CD14-positive monocyte (primary cell): ENCODE results near the gene MID1IP1. TPM values are rescaled to one million over a fixed set of nuclear protein-coding genes. Genes with fewer than 3 reads are reported as not detected.

Experiments used
- DNase-seq, 3 donors: peaks; one replicate each; pipeline ENCODE4 v3.0.0-alpha.2; 2011 to 2022
- H2AFZ ChIP-seq: 2 replicates; pipeline ENCODE4 v1.6.0; 2012; ENCODE audit warnings: mild to moderate bottlenecking, low read depth, low read length, inconsistent platforms; ENCODE audit not compliant: insufficient read depth, poor library complexity, severe bottlenecking
- H3K27ac ChIP-seq, 2 donors: 1 replicate in 1 of 2; 2 replicates in 1 of 2; pipeline ENCODE4 v1.5.1; 2012 to 2013; ENCODE audit warnings: low read length in 2 of 2, control low read depth in 1 of 2, inconsistent platforms in 1 of 2, low read depth in 1 of 2, mild to moderate bottlenecking in 1 of 2
- H3K27me3 ChIP-seq, 2 donors: one replicate each; pipeline versions ENCODE4 v1.6.0 to v1.6.1; 2011 to 2013; ENCODE audit warnings: low read length in 2 of 2; ENCODE audit not compliant: control insufficient read depth in 2 of 2, insufficient read depth in 2 of 2
- H3K36me3 ChIP-seq, 2 donors: replicated peaks in 1 of 2; 1 replicate in 1 of 2; 2 replicates in 1 of 2; pipeline versions ENCODE4 v1.5.1 to v1.6.1; 2012 to 2013; ENCODE audit warnings: low read length in 2 of 2, control low read depth in 1 of 2, inconsistent platforms in 1 of 2, mild to moderate bottlenecking in 1 of 2; ENCODE audit not compliant: insufficient read depth in 2 of 2, control insufficient read depth in 1 of 2
- H3K4me1 ChIP-seq, 2 donors: 1 replicate in 1 of 2; 2 replicates in 1 of 2; pipeline versions ENCODE4 v1.5.1 to v1.6.1; 2012 to 2013; ENCODE audit warnings: low read length in 2 of 2, control low read depth in 1 of 2, inconsistent platforms in 1 of 2, mild to moderate bottlenecking in 1 of 2, moderate library complexity in 1 of 2; ENCODE audit not compliant: insufficient read depth in 2 of 2, control insufficient read depth in 1 of 2
- H3K4me2 ChIP-seq: replicated peaks from 2 replicates; pipeline ENCODE3; 2012; ENCODE audit warnings: low read length, moderate library complexity, mild to moderate bottlenecking; ENCODE audit not compliant: poor library complexity, severe bottlenecking; ENCODE audit errors: extremely low read depth
- H3K4me3 ChIP-seq, 3 experiments: fragments of 200-600 bp in 1 of 3; sonication (generic) in 1 of 3; replicated peaks in 1 of 3; 1 replicate in 2 of 3; 2 replicates in 1 of 3; pipeline ENCODE4 v1.5.1; 2011 to 2013; ENCODE audit warnings: low read length in 3 of 3, mild to moderate bottlenecking in 3 of 3, control low read depth in 2 of 3, low read depth in 2 of 3, inconsistent platforms in 1 of 3, moderate library complexity in 1 of 3
- H3K79me2 ChIP-seq: 2 replicates; pipeline ENCODE4 v1.6.0; 2012; ENCODE audit warnings: mild to moderate bottlenecking, control low read depth, inconsistent platforms, low read length, moderate library complexity; ENCODE audit not compliant: insufficient read depth
- H3K9ac ChIP-seq: 2 replicates; pipeline ENCODE4 v1.6.0; 2017; ENCODE audit warnings: low read length, mild to moderate bottlenecking; ENCODE audit not compliant: insufficient read depth, poor library complexity, severe bottlenecking
- H3K9me3 ChIP-seq, 2 donors: replicated peaks in 1 of 2; 1 replicate in 1 of 2; 2 replicates in 1 of 2; pipeline versions ENCODE4 v1.5.1 to v1.6.1; 2012 to 2013; ENCODE audit warnings: low read length in 2 of 2, control low read depth in 1 of 2; ENCODE audit not compliant: control insufficient read depth in 1 of 2, insufficient read depth in 1 of 2
- H4K20me1 ChIP-seq: 2 replicates; pipeline ENCODE4 v1.6.0; 2012; ENCODE audit warnings: mild to moderate bottlenecking, low read length, control low read depth, moderate library complexity; ENCODE audit not compliant: insufficient read depth
- H3K27ac Mint-ChIP-seq, 7 donors: one replicate each; pipeline ENCODE4 v1.8.0; 2020; ENCODE audit warnings: mild to moderate bottlenecking in 7 of 7, mixed read lengths in 7 of 7, moderate library complexity in 6 of 7, inconsistent platforms in 2 of 7
- H3K27me3 Mint-ChIP-seq, 3 donors: one replicate each; pipeline ENCODE4 v1.8.0; 2021 to 2022; ENCODE audit warnings: low read depth in 3 of 3, mild to moderate bottlenecking in 3 of 3, mixed read lengths in 3 of 3, moderate library complexity in 3 of 3, inconsistent platforms in 1 of 3
- H3K36me3 Mint-ChIP-seq, 2 donors: one replicate each; pipeline ENCODE4 v1.8.0; 2020; ENCODE audit warnings: mixed read lengths in 2 of 2, inconsistent platforms in 1 of 2, mild to moderate bottlenecking in 1 of 2
- H3K4me1 Mint-ChIP-seq: one replicate; pipeline ENCODE4 v1.8.0; 2020; ENCODE audit warnings: mild to moderate bottlenecking, mixed read lengths
- H3K4me3 Mint-ChIP-seq, 2 donors: one replicate each; pipeline ENCODE4 v1.8.0; 2020; ENCODE audit warnings: mild to moderate bottlenecking in 2 of 2, mixed read lengths in 2 of 2, moderate library complexity in 1 of 2
- H3K9me3 Mint-ChIP-seq, 7 donors: one replicate each; pipeline ENCODE4 v1.8.0; 2020 to 2022; ENCODE audit warnings: mixed read lengths in 7 of 7, mild to moderate bottlenecking in 6 of 7, moderate library complexity in 6 of 7, inconsistent platforms in 2 of 7
- CTCF ChIP-seq: fragments of 200-600 bp; IDR thresholded peaks from one replicate; pipeline ENCODE4 v1.8.0; 2022; ENCODE audit warnings: antibody characterized with exemption, mild to moderate bottlenecking
- WGBS: methylation state at CpG from one replicate; pipeline ENCODE4 v1.1.5; 2013; ENCODE audit warnings: missing lambda C conversion rate; ENCODE audit not compliant: insufficient coverage; 5-methylcytosine and 5-hydroxymethylcytosine counted together
- intact Hi-C, 2 donors: fragments of 100-400 bp; cut with micrococcal nuclease; formaldehyde crosslinking; loops; one replicate each; pipeline versions ENCODE4 v1.15.0 to v1.15.1; 2023
- polyA plus RNA-seq, 3 donors: library from polyadenylated mRNA; depleted of rRNA in 1 of 3; unstranded in 2 of 3; stranded (reverse) in 1 of 3; fragments of 300-500 nt in 2 of 3; fragments of >200 nt in 1 of 3; fragmentation: Illumina TruSeq in 2 of 3; gene quantifications; 1 replicate in 2 of 3; 2 replicates in 1 of 3; pipeline ENCODE4 v1.2.3, GENCODE V29; 2012 to 2021

The MID1IP1 gene
- polyA plus RNA-seq, 3 donors: 48.4 to 138 (median 55.5) TPM

GRCh38 chrX:38847206-38847902 lies 46.1 kb downstream of the MID1IP1 start:
- Mint-ChIP-seq H3K27ac (peak overlapping the region in 2 of 7 donors; percentile 2 to 48), H3K27me3 (no peaks in the 10 kb centered on the region)

GRCh38 chrX:38847903-38848230 lies 46.6 kb downstream of the MID1IP1 start:
- no peak overlapping the region for H3K27ac ChIP-seq
- no CpG with 5 or more reads among the region's 1 CpG for WGBS
- peaks cover 9% of the 10 kb centered on the region for H3K4me1 Mint-ChIP-seq

More at GRCh38 chrX:38847206-38847902, 46.1 kb downstream of the MID1IP1 start:
- intact Hi-C loops: loop anchor here in 1 of 2 donors (5.0 kb wide), 1 partner anchor 45 kb away; the partner anchor contains the start of gene MID1IP1
- DNase-seq: no peak
- Histone ChIP-seq H2AFZ (no peak overlapping the region), H3K9me3 (no peaks in the 10 kb centered on the region), H3K4me3 (no peak overlapping the region), H3K9ac (no peak overlapping the region), H3K27ac (no peak overlapping the region), H3K79me2 (no peaks in the 10 kb centered on the region), H3K4me1 (peaks cover 8 to 12% of the 10 kb centered on the region in 2 donors), H3K4me2 (no peak overlapping the region), H3K27me3 (no peaks in the 10 kb centered on the region), H3K36me3 (no peaks in the 10 kb centered on the region), H4K20me1 (no peaks in the 10 kb centered on the region)
- no peaks in the 10 kb centered on the region for H3K36me3 Mint-ChIP-seq
- TF ChIP-seq CTCF: no peak
- H3K9me3 Mint-ChIP-seq: peaks cover 0 to 4% (median 0%) of the 10 kb centered on the region in 7 donors
- H3K4me1 Mint-ChIP-seq: peaks cover 9% of the 10 kb centered on the region
- no CpG with 5 or more reads among the region's 5 CpGs for WGBS
- H3K4me3 Mint-ChIP-seq: no peak overlapping the region

More at GRCh38 chrX:38847903-38848230, 46.6 kb downstream of the MID1IP1 start:
- no peaks in the 10 kb centered on the region for H3K79me2 ChIP-seq
- Mint-ChIP-seq H3K27ac (peak overlapping the region in 2 of 7 donors; percentile 2 to 66), H3K27me3 (no peaks in the 10 kb centered on the region), H3K4me3 (no peak overlapping the region), H3K36me3 (no peaks in the 10 kb centered on the region), H3K9me3 (peaks cover 0 to 4% (median 0%) of the 10 kb centered on the region in 7 donors)
- no peaks in the 10 kb centered on the region for H3K27me3 ChIP-seq
- H2AFZ ChIP-seq: no peak overlapping the region
- intact Hi-C loops: loop anchor here in 1 of 2 donors (5.0 kb wide), 1 partner anchor 46 kb away; the partner anchor contains the start of gene MID1IP1
- H3K4me2 ChIP-seq: no peak overlapping the region
- no peak for DNase-seq
- no peaks in the 10 kb centered on the region for H4K20me1 ChIP-seq
- no peak for TF ChIP-seq CTCF
- no peak overlapping the region for H3K4me3 ChIP-seq
- H3K36me3 ChIP-seq: no peaks in the 10 kb centered on the region
- no peak overlapping the region for H3K9ac ChIP-seq
- H3K9me3 ChIP-seq: no peaks in the 10 kb centered on the region
- H3K4me1 ChIP-seq: peaks cover 8 to 12% of the 10 kb centered on the region in 2 donors
